Loucy (cell line): ENCODE results near the gene SMAD7.

Experiments
- H2AFZ ChIP-seq: fragments of 200-600 bp; sonication (generic); 2 replicates; pipeline ENCODE4 v1.6.0; 2016; ENCODE audit warnings: antibody characterized with exemption, mild to moderate bottlenecking, low read length, moderate library complexity
- H3F3A ChIP-seq: fragments of 200-600 bp; 2 replicates; pipeline ENCODE4 v1.6.0; 2016; ENCODE audit warnings: antibody characterized with exemption, low read depth, mild to moderate bottlenecking
- H3K27me3 ChIP-seq: fragments of 200-600 bp; sonication (generic); 2 replicates; pipeline ENCODE4 v1.6.1; 2014; ENCODE audit warnings: low read length, mild to moderate bottlenecking; ENCODE audit not compliant: insufficient read depth, poor library complexity, severe bottlenecking
- H3K36me3 ChIP-seq: fragments of 200-600 bp; sonication (generic); 2 replicates; pipeline ENCODE4 v1.6.1; 2016; ENCODE audit warnings: low read length; ENCODE audit not compliant: insufficient read depth
- H3K4me1 ChIP-seq: fragments of 200-600 bp; sonication (generic); 2 replicates; pipeline ENCODE4 v1.5.1; 2014; ENCODE audit warnings: low read length, mild to moderate bottlenecking; ENCODE audit not compliant: insufficient read depth, poor library complexity, severe bottlenecking
- H3K4me2 ChIP-seq: fragments of 200-600 bp; sonication (generic); 2 replicates; pipeline ENCODE4 v1.6.0; 2014; ENCODE audit warnings: antibody characterized with exemption, low read length, low read depth, mild to moderate bottlenecking; ENCODE audit not compliant: poor library complexity, severe bottlenecking
- H3K4me3 ChIP-seq: fragments of 200-600 bp; sonication (generic); 2 replicates; pipeline ENCODE4 v1.5.1; 2014; ENCODE audit warnings: low read length, mild to moderate bottlenecking, mixed read lengths; ENCODE audit not compliant: poor library complexity, severe bottlenecking
- H3K79me2 ChIP-seq: fragments of 200-600 bp; sonication (generic); 2 replicates; pipeline ENCODE4 v1.6.1; 2014; ENCODE audit warnings: low read length; ENCODE audit not compliant: insufficient read depth
- H3K9ac ChIP-seq: fragments of 200-600 bp; sonication (generic); 2 replicates; pipeline ENCODE4 v1.6.0; 2014; ENCODE audit warnings: mild to moderate bottlenecking, low read depth, low read length, moderate library complexity; ENCODE audit not compliant: poor library complexity, severe bottlenecking
- H3K9me2 ChIP-seq: fragments of 200-600 bp; sonication (generic); replicated peaks from 2 replicates; pipeline ENCODE4 v1.6.1; 2016; ENCODE audit warnings: low read depth, low read length, mixed read lengths
- H3K9me3 ChIP-seq: fragments of 200-600 bp; sonication (generic); 2 replicates; pipeline ENCODE4 v1.6.1; 2014; ENCODE audit warnings: mild to moderate bottlenecking, antibody characterized with exemption, low read length, low read depth; ENCODE audit not compliant: insufficient read depth
- H4K20me1 ChIP-seq: fragments of 200-600 bp; sonication (generic); 2 replicates; pipeline ENCODE4 v1.6.0; 2014; ENCODE audit warnings: antibody characterized with exemption, low read length, mild to moderate bottlenecking; ENCODE audit not compliant: insufficient read depth, poor library complexity, severe bottlenecking
- CTCF ChIP-seq: fragments of 200-600 bp; sonication (generic); conservative IDR thresholded peaks from 2 replicates; pipeline ENCODE4 v1.5.1; 2014; ENCODE audit warnings: mild to moderate bottlenecking, antibody characterized with exemption, low read length
- EZH2phosphoT487 ChIP-seq: fragments of 200-600 bp; IDR thresholded peaks from 2 replicates; pipeline ENCODE4 v1.6.1; 2018; ENCODE audit warnings: antibody characterized with exemption, mild to moderate bottlenecking, moderate library complexity, borderline replicate concordance

The SMAD7 gene

GRCh38 chr18:48908916-48909315 lies 41.8 kb downstream of the SMAD7 start:
- no peaks in the 10 kb centered on the region for H3K79me2 ChIP-seq
- no peaks in the 10 kb centered on the region for H3K9me2 ChIP-seq
- H2AFZ ChIP-seq: no peak overlapping the region
- H3K4me1 ChIP-seq: peaks cover 12% of the 10 kb centered on the region
- no peaks in the 10 kb centered on the region for H4K20me1 ChIP-seq
- no peaks in the 10 kb centered on the region for H3K36me3 ChIP-seq
- TF ChIP-seq EZH2phosphoT487: no peak
- no peak for TF ChIP-seq CTCF
- H3K9ac ChIP-seq: no peak overlapping the region
- H3K9me3 ChIP-seq: no peaks in the 10 kb centered on the region
- no peak overlapping the region for H3K4me2 ChIP-seq
- no peaks in the 10 kb centered on the region for H3K27me3 ChIP-seq
- H3F3A ChIP-seq: no peaks in the 10 kb centered on the region
- H3K4me3 ChIP-seq: no peak overlapping the region

GRCh38 chr18:48905513-48905912 lies 45.3 kb downstream of the SMAD7 start:
- H4K20me1 ChIP-seq: no peaks in the 10 kb centered on the region
- no peak overlapping the region for H3K4me3 ChIP-seq
- H2AFZ ChIP-seq: no peak overlapping the region
- H3K79me2 ChIP-seq: no peaks in the 10 kb centered on the region
- no peaks in the 10 kb centered on the region for H3K36me3 ChIP-seq
- no peaks in the 10 kb centered on the region for H3K9me3 ChIP-seq
- TF ChIP-seq CTCF (no peak), EZH2phosphoT487 (no peak)
- no peaks in the 10 kb centered on the region for H3K27me3 ChIP-seq
- H3K4me2 ChIP-seq: no peak overlapping the region
- H3K4me1 ChIP-seq: peaks cover 12% of the 10 kb centered on the region
- no peak overlapping the region for H3K9ac ChIP-seq
- H3K9me2 ChIP-seq: no peaks in the 10 kb centered on the region
- no peaks in the 10 kb centered on the region for H3F3A ChIP-seq

DNA sequence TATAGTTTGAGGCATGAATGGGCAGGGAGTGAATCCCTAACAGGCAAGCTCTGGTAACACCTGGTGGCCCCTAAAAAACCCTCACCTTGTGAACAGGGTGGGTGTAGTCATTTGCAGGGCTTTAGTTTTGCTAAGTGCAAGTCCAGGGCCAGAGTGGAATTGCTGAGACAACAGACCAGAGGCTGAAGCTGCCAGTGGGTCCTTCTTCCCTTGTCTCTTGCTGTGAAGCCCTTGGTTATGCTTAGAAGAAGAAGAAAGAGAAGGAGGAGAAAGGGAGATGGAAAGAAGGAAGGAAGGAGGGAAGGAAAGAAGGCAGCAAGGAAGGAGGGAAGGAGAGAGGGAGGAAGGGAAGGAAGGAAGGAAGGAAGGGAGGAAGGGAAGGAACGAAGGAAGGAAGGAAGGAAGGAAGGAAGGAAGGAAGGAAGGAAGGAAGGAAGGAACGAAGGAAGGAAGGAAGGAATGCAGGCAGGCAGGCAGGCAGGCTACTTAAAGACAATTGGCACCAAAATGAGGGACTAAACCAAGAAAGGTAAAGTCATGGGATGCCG lies 45.8 kb downstream of the SMAD7 start:
- no peaks in the 10 kb centered on the region for H3K79me2 ChIP-seq
- no peaks in the 10 kb centered on the region for H3K9me3 ChIP-seq
- no peak overlapping the region for H3K4me3 ChIP-seq
- no peaks in the 10 kb centered on the region for H3K9me2 ChIP-seq
- H2AFZ ChIP-seq: no peak overlapping the region
- peaks cover 8% of the 10 kb centered on the region for H3K4me1 ChIP-seq
- H3K9ac ChIP-seq: no peak overlapping the region
- H4K20me1 ChIP-seq: no peaks in the 10 kb centered on the region
- TF ChIP-seq CTCF: no peak
- no peak for TF ChIP-seq EZH2phosphoT487
- H3K4me2 ChIP-seq: no peak overlapping the region
- no peaks in the 10 kb centered on the region for H3K36me3 ChIP-seq
- no peaks in the 10 kb centered on the region for H3K27me3 ChIP-seq
- no peaks in the 10 kb centered on the region for H3F3A ChIP-seq
